Thyroid gland (tissue), 4 donors: ENCODE results near the gene MBD3. TPM values are rescaled to one million over a fixed set of nuclear protein-coding genes. Genes with fewer than 3 reads are reported as not detected.

Experiments used
- DNase-seq, 2 donors: peaks; one replicate each; pipeline ENCODE4 v3.0.0-alpha.2; 2019
- H3K27ac ChIP-seq, 3 donors: fragments of 200-600 bp; sonication (generic); 1 replicate in 2 of 3; 2 replicates in 1 of 3; pipeline ENCODE4 v1.5.1; 2016 to 2019; ENCODE audit warnings: mild to moderate bottlenecking in 1 of 3, moderate library complexity in 1 of 3
- H3K27me3 ChIP-seq: fragments of 200-600 bp; sonication (generic); one replicate; pipeline ENCODE4 v1.5.1; 2019
- H3K36me3 ChIP-seq, 2 donors: fragments of 200-600 bp; sonication (generic); one replicate each; pipeline ENCODE4 v1.5.1; 2016 to 2019
- H3K4me1 ChIP-seq, 2 donors: fragments of 200-600 bp; sonication (generic); one replicate each; pipeline ENCODE4 v1.5.1; 2017 to 2019
- H3K4me3 ChIP-seq, 3 donors: fragments of 200-600 bp; sonication (generic); replicated peaks in 1 of 3; 1 replicate in 2 of 3; 2 replicates in 1 of 3; pipeline ENCODE4 v1.5.1; 2016; ENCODE audit warnings: mild to moderate bottlenecking in 1 of 3
- H3K9me3 ChIP-seq: fragments of 200-600 bp; sonication (generic); one replicate; pipeline ENCODE4 v1.5.1; 2017
- POLR2A ChIP-seq, 2 donors: fragments of 450-650 bp; IDR thresholded peaks; one replicate each; pipeline ENCODE4 v1.6.1; 2017; ENCODE audit warnings: antibody characterized with exemption in 2 of 2, mild to moderate bottlenecking in 2 of 2, moderate library complexity in 1 of 2
- WGBS, 2 donors: methylation state at CpG; one replicate each; pipeline ENCODE4 v1.1.5; 2017; 5-methylcytosine and 5-hydroxymethylcytosine counted together
- intact Hi-C: fragments of 100-400 bp; cut with DNase I; formaldehyde crosslinking; loops from one replicate; pipeline ENCODE4 v1.15.1; 2023
- total RNA-seq, 4 donors: library from RNA; depleted of rRNA; stranded (reverse); fragments of >200 nt; gene quantifications; one replicate each; pipeline ENCODE4 v1.2.3, GENCODE V29; 2016
- TF ChIP-seq, protein P1 (sequence below), 6 experiments: fragments of 200-600 bp in 3 of 6; fragments of 450-650 bp in 3 of 6; sonication (generic) in 3 of 6; IDR thresholded peaks; one replicate each; pipeline ENCODE4 v1.5.1; 2016 to 2019; ENCODE audit warnings: antibody characterized with exemption in 6 of 6, mild to moderate bottlenecking in 2 of 6, inconsistent platforms in 1 of 6, moderate library complexity in 1 of 6

Gene MBD3
- total RNA-seq, 4 donors from 2014 or later, result 58.2 to 149 (median 115) TPM

- no peak for DNase-seq
- 88 to 89% methylated on average over 20 to 22 of the region's 22 CpGs for WGBS, 2 donors
- Histone ChIP-seq H3K4me1 (no peaks in the 10 kb centered on the region), H3K4me3 (no peak overlapping the region), H3K9me3 (no peaks in the 10 kb centered on the region), H3K27me3 (no peaks in the 10 kb centered on the region), H3K27ac (no peak overlapping the region), H3K36me3 (peaks cover 6 to 20% of the 10 kb centered on the region in 2 donors)
- intact Hi-C loops, result no loop called here
- TF ChIP-seq POLR2A (IDR thresholded peaks at IDR 0.05), result no peak
- TF ChIP-seq, protein P1, sequence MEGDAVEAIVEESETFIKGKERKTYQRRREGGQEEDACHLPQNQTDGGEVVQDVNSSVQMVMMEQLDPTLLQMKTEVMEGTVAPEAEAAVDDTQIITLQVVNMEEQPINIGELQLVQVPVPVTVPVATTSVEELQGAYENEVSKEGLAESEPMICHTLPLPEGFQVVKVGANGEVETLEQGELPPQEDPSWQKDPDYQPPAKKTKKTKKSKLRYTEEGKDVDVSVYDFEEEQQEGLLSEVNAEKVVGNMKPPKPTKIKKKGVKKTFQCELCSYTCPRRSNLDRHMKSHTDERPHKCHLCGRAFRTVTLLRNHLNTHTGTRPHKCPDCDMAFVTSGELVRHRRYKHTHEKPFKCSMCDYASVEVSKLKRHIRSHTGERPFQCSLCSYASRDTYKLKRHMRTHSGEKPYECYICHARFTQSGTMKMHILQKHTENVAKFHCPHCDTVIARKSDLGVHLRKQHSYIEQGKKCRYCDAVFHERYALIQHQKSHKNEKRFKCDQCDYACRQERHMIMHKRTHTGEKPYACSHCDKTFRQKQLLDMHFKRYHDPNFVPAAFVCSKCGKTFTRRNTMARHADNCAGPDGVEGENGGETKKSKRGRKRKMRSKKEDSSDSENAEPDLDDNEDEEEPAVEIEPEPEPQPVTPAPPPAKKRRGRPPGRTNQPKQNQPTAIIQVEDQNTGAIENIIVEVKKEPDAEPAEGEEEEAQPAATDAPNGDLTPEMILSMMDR (IDR thresholded peaks at IDR 0.05), result no peak
Observed at GRCh38 chr19:1575323-1576241, 17.1 kb downstream of the MBD3 start.

DNA sequence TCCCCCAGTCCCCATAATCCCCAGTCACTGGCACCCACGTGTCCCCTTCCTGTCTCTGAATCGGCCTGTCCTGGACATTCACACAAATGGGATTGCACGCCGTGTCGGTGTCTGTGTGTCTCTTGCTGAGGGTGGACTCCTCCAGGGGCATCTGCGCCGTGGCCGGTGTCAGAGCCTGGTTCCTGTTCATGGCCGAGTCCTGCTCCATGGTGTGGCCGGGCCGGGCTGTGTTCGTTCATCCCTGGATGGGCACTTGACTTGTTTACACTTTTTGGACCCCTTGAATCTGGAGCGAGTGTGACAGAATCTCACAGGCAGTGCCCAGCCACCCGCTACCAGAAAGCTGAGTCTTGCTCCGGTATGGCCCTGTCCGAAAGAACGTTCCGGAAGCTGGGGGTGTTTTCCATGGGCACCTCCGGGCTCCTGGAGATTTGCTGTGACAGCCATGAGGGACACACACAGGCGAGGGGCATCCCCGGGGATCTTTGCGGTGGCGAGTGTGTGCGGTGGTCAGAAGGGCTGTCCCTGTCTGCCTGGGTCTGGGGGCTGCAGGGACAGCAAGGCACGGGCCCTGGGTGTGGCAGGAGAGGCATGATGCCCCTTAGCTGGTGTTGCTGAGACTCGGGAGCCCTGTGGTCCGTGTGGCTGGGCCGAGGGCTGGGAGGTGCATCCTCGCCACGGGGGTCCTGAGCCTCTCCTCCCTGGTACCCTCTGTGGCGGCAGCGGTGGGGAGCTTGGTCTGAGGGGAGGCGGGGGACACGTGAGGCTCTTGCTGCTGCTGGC, 18.1 kb downstream of the MBD3 start:
- no peak for DNase-seq
- Histone ChIP-seq H3K4me3 (no peak overlapping the region), H3K27ac (no peak overlapping the region), H3K27me3 (no peaks in the 10 kb centered on the region), H3K4me1 (no peaks in the 10 kb centered on the region), H3K9me3 (no peaks in the 10 kb centered on the region), H3K36me3 (peaks cover 0 to 12% of the 10 kb centered on the region in 2 donors)
- WGBS, 2 donors, result 79 to 87% methylated on average over 25 to 32 of the region's 34 CpGs
- TF ChIP-seq, protein P1 (IDR thresholded peaks at IDR 0.05), result no peak
- TF ChIP-seq POLR2A (IDR thresholded peaks at IDR 0.05), result no peak
- intact Hi-C loops, result no loop called here

DNA sequence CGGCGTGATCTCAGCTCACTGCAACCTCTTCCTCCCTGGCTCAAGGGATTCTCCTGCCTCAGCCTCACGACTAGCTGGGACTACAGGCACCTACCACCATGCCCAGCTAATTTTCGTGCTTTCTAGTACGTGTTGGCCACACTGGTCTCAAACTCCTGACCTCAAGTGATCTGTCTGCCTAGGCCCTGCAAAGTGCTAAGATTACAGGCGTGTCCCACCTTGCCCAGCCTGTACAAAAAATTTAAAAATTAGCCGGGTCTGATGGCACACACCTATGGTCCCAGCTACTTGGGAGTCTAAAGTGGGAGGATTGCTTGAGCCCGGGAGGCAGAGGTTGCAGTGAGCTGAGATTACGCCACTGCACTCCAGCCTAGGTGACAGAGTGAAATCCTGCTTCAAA, 19.9 kb downstream of the MBD3 start:
- TF ChIP-seq POLR2A (IDR thresholded peaks at IDR 0.05), result no peak
- TF ChIP-seq, protein P1 (IDR thresholded peaks at IDR 0.05), result no peak
- intact Hi-C loops, result no loop called here
- Histone ChIP-seq H3K9me3 (no peaks in the 10 kb centered on the region), H3K27me3 (no peaks in the 10 kb centered on the region), H3K27ac (no peak overlapping the region), H3K36me3 (peaks cover 0 to 9% of the 10 kb centered on the region in 2 donors), H3K4me3 (no peak overlapping the region), H3K4me1 (peaks cover 3 to 6% of the 10 kb centered on the region in 2 donors)
- DNase-seq, result no peak
- 85 to 87% methylated on average over 9 of the region's 9 CpGs for WGBS, 2 donors

DNA sequence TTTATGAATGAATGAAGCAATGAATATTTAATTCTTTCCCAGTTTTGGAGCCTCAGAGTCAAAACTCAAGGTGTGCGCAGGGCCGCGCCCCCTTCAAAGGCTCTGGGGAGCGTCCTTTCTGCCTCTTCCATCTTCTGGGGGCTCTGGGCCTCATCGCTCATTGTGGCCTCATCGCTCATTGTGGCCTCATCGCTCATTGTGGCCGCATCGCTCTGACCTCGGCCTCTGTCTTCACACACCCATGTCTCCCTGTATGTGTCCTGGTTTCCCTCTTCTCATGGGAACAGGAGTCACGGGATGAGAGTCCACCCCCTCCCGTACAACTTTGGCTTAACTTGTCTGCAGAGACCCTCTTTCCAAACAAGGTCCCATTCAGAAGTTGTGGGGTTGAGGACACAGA, 21.3 kb downstream of the MBD3 start:
- no peaks in the 10 kb centered on the region for H3K36me3 ChIP-seq
- no peak for DNase-seq
- intact Hi-C loops, result no loop called here
- H3K4me3 ChIP-seq, result no peak overlapping the region
- peaks cover 4 to 6% of the 10 kb centered on the region in 2 donors for H3K4me1 ChIP-seq
- WGBS, 2 donors, result 89 to 92% methylated on average over 12 of the region's 12 CpGs
- TF ChIP-seq, protein P1 (IDR thresholded peaks at IDR 0.05), result no peak
- TF ChIP-seq POLR2A (IDR thresholded peaks at IDR 0.05), result no peak
- no peaks in the 10 kb centered on the region for H3K9me3 ChIP-seq
- no peaks in the 10 kb centered on the region for H3K27me3 ChIP-seq
- H3K27ac ChIP-seq, result no peak overlapping the region
